Measurements from ENCODE around the gene WNT2B. TPM values are rescaled to one million over a fixed set of nuclear protein-coding genes. Genes with fewer than 3 reads are reported as not detected.

The WNT2B gene
- 0.86 and 1.5 TPM in 2 replicates for total RNA-seq

DNA sequence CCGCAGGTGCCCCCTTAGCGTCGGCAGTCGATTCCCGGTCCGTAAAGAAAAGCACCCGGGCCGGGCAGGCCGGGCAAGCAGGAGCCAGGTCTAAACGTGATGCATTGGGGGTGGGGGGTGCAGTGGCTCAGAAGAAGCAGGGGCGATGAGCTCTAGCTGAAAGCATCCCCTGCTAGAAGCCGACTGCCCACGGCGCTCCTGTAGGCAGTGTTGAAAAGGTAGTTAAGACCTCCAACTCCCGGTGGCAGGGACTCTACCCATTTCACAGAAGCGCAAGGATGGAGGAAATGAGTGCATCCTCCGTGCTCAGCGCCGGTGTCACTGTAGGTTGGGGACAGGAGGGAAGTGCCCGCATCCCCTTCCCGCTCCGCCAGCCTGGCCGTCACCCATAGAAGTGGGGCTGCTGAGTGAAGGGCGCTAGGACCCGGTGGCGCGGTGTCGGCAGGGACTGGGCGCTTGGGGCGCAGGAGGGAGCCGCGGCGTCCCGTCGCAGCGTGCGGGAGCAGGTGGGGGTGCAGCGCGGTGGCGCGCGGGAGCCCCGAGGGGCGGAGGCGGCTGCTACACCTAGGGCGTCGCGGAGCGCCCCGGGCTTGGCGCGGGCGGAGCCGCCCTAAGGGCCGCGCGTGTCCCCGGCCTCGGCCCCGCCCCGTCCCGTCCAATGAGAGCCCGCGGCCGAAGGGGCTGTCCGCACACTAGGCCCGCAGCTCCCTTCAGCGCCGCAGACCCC lies at the start of gene WNT2B:
Gene WNT2B (plus strand): TSS at position 688 of the 727 bp plus-strand sequence. CDS start 298 bp downstream, outside the sequence.

Other genes with a start within 250 kb of the WNT2B start
- gene CTTNBP2NL, start 112.8 kb upstream of the WNT2B start, total RNA-seq = 11.4 and 26.8 TPM in 2 replicates
- gene ST7L, start 110.2 kb downstream of the WNT2B start, total RNA-seq = 14.0 and 21.8 TPM in 2 replicates
- 247 and 390 TPM in 2 replicates for gene CAPZA1, start 110.9 kb downstream of the WNT2B start, total RNA-seq
- gene MOV10, start 165.7 kb downstream of the WNT2B start, total RNA-seq = 52.1 and 55.1 TPM in 2 replicates
- 572 and 586 TPM in 2 replicates for gene RHOC, start 198.2 kb downstream of the WNT2B start, total RNA-seq
- 0.66 and 0.86 TPM in 2 replicates for gene PPM1J, start 206.4 kb downstream of the WNT2B start, total RNA-seq

Data from placental pericyte (primary cell).